Measurements from ENCODE around the gene KRTAP10-9.

DNA sequence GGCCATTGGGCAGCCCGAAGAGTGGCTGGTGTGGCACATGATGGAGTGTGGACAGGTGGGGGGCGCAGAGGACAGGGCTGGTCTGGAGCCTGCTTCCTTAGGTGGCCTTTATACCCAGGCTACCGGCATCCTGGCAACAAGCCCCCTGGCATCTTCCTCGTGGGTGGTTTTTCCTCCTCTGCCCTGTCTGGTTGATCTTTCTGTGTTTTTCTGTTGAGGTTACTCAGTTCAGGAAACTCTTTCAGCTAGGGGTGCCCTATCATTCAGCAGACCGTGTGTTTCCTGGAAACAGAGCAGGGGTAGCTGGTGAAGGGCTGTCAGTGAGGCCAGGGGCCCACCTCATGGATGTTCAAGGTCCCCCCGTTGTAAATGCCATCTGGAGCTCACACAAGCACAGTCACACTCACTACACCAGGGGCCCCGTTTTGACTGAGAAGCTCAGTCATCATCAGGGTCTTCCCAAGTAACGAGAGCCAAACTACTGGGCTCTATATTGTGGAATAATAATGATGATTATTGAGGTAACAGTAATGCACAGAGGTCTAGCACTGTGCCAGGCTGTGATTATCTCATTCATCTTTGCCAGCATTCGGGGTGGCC is 27.8 kb downstream of the KRTAP10-9 start, which contains the start of gene KRTAP12-4:
- no peak for TF ChIP-seq POLR2A (IDR thresholded peaks at IDR 0.05)
- TF ChIP-seq, protein P1, sequence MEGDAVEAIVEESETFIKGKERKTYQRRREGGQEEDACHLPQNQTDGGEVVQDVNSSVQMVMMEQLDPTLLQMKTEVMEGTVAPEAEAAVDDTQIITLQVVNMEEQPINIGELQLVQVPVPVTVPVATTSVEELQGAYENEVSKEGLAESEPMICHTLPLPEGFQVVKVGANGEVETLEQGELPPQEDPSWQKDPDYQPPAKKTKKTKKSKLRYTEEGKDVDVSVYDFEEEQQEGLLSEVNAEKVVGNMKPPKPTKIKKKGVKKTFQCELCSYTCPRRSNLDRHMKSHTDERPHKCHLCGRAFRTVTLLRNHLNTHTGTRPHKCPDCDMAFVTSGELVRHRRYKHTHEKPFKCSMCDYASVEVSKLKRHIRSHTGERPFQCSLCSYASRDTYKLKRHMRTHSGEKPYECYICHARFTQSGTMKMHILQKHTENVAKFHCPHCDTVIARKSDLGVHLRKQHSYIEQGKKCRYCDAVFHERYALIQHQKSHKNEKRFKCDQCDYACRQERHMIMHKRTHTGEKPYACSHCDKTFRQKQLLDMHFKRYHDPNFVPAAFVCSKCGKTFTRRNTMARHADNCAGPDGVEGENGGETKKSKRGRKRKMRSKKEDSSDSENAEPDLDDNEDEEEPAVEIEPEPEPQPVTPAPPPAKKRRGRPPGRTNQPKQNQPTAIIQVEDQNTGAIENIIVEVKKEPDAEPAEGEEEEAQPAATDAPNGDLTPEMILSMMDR (IDR thresholded peaks at IDR 0.05), result no peak
